Occipital lobe (tissue), 2 donors: ENCODE measurements around the gene CTXN3. TPM values are rescaled to one million over a fixed set of nuclear protein-coding genes. Genes with fewer than 3 reads are reported as not detected.
A peak's percentile ranks its signal among the peaks of the same experiment; 100 is the strongest.

Experiments
- DNase-seq: peaks from one replicate; lab custom pipeline; 2025; lab: John Stamatoyannopoulos, UW
- total RNA-seq: library from RNA; depleted of rRNA; stranded (reverse); fragments of >200 nt; gene quantifications from one replicate; pipeline ENCODE4 v1.2.3, GENCODE V29; 2014

CTXN3 gene
- 1.1 TPM for total RNA-seq

DNA sequence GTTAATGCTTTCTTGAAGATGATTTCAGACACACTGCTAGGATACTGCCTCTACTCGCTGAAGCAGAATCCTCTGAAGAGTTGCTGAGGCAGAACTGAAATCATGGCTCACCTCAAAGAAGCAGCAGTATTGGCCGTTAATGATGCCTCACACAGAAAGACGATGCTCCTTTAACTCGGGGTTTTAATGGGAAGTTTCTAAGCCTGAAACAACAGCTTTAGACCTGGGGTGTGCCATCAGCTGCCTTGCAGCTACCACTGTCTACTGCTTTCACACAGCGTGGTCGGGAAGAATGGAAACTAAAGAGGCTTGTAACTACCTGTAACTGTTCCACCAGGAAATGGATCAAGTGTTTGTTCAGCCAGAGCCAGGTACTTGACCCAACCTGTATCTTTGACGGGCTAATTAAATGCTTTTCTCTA, at the start of gene CTXN3:
Gene CTXN3 (plus strand): TSS at position 65 of the 422 bp plus-strand sequence. CDS start 8,440 bp downstream, outside the sequence.
- DNase-seq: peak; percentile 9

DNA sequence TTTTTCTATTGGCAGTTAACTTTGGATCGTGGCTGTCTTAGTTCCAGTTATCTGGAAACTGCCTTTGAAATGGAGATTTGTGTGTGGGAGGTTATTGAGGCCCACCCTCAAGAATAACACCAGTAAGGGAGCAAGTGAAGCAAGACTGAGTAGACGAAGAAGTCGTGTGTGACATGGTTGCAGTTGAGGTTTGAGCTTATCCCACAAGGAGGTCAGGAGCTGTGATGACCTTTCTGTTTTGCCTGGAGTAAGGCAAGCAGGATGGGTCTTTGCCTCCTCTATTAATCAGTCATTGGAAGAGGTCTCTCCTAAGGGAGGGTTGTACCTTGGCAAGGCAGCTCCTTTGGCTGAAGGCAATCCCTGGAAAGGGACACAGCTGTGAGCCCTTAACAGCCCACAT, 49.6 kb upstream of the CTXN3 start:
- DNase-seq: no peak

DNA sequence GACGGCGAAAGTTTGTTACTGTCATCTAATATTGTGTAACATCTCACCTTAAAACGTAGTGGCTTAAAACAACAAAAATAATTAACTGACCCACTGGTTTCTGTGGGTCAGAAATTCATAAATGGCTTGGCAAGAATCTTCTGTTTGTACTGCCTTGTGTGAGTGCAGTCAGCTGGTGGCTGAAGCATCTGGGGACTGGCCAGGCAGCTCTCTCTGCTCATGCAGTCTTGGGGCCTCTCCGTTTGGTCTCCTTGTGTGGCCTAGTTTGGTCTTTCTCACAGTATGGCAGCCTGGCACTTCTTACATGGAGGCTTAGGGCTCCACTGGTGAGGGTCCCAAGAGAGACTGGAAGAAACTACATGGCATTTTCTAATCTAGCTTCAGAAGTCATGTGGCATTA, 49.0 kb upstream of the CTXN3 start:
- no peak for DNase-seq

DNA sequence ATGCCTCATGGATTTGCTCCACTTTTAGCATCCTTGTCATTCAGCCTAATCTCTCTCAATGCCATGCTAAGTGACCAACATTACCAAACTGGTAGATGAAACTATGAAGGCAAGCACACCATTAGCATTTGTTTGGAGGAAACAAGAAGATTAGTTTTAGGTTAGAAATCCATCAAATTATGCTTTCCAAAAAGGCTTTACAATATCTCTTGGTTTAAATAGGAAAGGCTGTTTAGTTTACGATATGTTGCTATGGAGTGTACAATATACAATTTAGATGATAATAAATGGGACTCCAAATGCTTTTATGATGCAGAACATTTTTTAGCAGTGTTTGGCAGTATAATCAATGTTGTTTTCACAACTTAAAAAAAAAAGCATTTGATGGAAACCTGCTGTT, 47.8 kb upstream of the CTXN3 start:
- no peak for DNase-seq

DNA sequence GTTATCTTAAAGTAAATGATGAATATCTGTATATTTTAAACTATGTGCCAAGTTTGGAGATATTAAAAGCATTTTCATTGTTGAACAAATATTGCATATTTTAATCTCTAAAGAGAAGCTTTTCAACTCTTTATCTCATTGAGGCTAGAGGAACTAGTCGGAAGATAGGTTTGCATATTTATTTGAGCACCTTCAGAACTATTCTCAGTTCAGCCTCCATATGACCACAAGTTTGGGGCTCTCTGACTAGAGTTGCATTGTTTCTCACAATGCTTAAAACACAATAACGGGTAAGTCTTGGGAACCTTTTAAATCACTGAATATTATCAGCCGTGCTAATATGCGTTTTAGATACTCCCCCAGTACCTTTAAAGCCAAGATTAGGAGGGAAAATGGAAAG, 47.3 kb upstream of the CTXN3 start:
- DNase-seq: no peak

DNA sequence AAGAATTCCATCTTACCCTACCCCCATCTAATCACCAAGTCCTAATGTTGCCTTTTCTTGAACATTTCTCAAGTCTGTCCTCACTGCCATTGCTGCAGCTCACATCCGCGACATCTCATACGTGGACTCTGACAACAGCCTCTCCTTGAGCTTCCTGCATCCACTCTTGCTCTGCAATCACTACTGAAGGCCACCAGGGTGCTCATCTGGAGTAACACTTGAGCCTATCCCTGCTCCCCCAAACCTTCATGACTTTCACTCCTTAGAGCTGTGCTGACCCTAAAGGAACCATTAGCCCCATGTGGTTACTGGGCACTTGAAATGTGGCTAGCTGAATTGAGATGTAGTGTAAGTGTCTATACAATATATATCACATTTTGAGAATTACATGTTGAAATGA, 46.4 kb upstream of the CTXN3 start:
- no peak for DNase-seq

DNA sequence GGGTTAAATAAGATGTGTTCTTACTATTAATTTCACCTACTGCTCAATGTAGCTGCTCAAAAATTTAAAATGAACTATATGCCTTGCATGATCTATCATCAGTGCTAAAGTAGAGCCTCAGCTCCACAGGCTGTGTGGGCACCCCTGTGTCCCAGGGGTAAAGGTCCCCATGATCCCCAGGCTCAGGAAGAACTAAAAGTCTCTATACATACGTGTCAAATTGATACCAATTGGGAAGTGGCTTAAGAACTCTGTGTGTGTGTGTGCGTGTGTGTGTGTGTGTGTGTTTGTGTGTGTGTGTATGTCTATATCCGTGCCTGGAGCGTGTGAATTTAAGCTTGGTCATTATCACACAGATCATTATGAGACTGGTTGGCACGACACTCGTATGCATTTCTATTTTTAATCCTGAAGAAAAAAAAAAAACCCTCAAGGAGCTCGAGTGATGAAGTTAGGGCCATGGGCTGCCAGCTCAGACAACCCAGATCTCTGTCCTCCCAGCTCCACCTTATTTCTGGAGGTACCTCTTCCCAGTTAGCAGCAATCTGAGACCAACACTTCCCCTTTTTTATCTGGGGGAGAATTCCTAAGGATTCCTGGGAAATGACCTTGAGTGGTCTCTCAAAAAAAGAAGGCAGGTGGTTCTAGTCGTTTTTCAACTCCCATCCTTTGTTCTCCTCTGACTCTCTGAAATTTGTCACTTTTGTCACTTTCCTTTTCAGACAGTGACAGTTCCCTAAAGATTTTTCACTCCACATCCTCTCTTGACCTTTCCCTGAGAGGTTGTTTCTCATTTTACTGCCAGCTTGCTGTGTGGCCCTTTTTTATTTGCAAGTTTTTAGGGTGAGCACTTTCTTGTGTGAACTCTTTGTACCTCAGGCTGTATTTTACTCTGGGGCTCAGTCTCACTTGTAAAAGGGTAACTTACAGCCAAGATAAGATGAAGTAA, 45.7 kb upstream of the CTXN3 start:
- no peak for DNase-seq

DNA sequence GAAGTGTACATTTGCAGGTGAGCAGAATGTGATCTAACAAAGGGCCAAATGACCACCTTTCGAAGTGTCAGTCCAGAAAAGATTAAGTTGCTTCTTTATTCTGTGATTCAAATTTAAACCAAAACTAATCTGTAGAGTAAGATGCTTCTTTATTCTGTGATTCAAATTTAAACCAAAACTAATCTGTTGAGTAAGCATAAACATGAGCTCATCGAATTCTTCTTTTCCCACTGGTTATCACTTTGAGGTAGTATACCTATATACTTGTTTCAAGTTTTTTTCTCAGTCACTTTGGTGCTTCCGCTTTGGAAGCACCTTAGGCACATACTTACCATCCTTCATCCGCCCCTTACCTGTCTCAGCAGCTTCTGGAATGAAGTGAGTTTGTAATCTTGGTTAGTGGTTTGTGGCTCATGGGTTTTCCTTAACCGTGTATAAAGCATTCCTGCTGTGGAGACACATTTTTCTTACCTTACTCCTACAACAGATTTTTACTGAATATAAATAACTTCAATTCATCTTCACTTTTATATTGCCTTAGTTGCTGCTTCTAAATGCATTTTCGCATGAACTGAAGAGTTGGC, 40.7 kb upstream of the CTXN3 start:
- no peak for DNase-seq

DNA sequence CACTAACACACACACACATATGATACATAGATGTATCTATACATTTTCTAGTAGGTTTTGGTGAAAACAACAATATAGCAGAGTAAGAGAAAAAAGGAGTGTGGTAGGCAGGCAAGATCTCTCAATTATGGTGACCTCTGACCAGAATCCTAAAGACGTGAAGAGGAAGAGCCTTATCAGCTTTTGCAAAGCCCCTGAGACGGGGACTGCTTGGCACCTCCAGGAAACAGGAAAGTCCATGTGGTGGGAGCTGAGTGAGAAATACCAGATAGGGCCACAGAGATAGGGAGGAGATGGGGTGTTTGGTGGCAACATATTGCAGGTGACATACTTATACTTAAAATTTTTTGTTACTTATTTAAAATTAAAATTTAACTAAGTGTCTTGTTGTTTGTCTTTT, 39.9 kb upstream of the CTXN3 start:
- no peak for DNase-seq

DNA sequence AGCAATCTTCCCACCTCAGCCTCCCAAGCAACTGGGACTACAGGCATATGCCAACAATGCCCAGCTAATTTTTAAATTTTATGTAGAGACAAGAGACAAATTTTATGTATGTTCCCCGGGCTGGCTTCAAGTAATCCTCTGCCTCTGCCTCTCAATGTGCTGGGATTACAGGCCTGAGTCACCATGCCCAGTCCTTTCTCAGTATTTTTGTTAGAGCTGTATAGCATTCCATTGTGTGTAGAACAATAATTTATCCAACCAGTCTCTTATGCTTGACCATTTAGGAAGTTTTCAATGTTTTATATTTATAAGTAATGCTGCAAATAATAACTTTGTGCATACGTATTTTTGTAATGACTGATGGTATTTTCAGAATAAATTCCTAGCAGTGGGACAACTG, 38.9 kb upstream of the CTXN3 start:
- DNase-seq: no peak

DNA sequence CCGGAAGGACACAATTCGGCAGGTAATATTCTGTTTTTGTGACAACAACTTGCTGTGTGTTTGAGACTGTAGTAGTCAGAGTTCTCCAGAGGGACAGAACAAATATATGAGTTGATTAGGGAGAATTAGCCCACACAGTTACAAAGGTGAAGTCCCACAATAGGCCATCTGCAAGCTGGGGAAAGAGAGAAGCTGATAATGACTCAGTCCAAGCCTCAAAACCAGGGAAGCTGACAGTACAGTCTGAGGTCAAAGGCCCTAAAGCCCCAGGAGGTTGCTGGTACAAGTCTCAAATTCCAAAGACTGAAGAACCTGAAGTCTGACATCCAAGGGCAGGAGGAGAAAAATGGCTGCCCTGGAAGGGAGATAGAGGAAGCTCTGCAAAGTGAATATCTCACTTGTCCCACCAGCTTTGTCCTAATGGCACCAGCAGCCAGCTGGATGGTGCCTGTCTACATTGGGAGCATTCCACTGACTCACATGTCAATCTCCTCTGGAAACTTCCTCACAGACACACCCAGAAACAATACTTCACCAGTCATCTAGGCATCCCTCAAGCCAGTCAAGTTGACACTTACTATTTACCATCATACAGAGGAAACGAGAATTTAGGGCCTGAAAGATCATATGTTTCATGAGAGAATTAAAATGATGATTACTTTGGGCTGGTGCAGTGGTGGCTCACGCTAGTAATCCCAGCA, 36.3 kb upstream of the CTXN3 start:
- no peak for DNase-seq

DNA sequence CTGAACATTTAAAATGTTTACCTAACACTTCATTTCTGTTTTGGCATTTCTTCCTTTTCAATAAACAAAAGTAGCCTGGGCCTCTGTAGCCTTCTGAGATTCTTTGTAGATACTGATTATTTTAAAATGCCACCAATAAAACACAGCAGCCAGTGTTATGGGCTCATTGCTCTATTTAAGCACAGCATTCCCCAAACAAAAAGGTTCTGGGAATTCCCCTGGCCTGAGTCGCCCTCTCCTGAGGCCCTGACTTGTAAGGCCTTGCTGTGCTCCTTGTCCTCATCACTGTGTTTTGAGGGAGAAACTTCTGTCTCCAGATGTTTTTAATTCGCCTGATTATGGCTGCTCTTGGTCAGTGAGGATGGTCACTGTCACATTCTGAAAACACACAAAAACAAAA, 33.0 kb upstream of the CTXN3 start:
- DNase-seq: no peak

DNA sequence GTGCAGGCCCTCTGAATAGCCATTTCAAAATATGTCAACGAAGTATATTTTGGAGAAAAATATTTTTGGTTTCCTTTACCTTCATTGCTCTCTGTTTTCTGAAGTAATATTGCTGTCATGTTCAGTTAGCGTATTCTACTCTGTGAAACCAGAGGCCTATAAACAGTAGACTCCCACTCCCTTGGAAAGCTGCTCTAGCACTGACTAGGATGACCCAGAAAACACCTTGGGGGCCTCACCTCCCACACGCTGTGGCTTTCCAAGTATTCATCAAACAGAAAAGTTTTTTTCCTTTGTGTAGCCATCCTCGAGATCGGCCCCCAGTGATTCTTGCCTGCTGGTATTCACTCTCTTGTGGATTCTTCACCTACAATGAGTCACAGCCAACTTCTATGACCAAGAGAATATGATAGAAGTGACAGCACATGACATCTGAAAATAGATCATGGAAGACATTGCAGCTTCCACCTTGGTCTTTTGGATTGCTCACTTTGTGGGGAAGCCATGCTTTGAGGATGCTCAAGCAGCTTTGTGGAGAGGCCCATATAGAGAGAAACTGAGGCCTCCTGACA, 28.9 kb upstream of the CTXN3 start:
- DNase-seq: no peak

DNA sequence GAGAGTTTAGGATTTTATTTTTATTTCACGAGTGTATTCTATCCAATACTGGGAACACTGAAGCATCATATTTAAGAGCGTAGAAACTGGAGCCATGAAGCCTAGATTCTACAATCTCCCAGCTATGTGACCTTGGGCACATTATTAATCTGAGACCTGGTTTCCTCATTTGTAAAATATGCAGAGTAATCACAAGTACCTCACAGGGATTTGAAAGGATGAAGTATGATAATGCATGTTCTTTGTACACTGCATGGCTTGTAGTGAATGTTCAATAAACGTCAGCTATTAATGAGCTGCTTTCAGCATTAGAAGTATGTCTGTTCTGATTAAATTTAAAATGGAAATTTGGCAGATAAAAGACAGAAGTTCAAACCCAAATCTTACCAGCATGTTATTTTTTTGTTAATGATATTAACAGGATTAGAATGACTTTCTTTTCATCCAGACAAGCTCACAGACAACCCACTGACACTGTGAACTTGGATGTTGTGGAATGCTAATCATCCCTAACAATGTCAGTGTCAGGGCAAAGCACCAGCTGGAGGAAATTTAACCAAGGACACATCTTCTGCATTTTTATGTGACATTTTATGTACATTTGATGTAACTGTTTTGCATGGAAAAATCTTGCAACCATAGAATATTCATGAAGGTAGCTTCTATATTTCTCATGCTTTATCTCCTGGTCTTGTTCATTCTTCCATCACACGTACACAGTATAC, 27.1 kb upstream of the CTXN3 start:
- no peak for DNase-seq

DNA sequence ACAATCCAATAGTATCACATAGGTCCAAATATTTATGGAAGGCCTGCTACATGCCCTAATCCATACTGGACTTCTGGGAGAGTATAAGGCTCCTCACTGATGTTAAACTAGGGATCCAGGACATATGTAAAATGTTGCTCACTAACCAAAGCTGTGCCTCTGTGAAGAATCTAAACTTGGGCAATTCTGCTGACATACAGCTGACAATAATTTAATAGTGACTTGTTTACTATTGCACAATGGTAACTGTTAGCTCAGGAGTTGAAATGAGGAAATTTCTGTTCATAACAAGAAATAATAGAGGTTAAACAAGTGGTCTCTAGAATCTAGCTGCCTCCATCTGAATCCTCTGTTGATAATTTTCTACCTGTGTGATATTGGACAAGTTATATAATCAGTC, 14.9 kb upstream of the CTXN3 start:
- DNase-seq: no peak

DNA sequence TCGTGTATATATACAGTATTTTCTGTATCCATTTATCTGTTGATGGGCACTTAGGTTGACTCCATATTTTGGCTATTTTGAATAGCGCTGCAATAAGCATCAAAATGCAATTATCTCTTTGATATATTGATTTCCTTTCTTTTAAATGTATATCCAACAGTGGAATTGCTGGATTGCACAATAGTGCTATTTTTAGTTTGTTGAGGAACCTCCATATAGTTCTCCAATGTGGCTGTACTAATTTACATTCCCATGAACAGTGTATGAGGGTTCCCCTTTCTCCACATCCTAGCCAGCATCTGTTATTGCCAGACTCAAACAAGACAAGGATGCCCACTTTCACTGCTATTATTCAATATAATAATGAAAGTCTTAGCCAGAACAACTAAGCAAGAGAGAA, 9.1 kb upstream of the CTXN3 start:
- DNase-seq: no peak

DNA sequence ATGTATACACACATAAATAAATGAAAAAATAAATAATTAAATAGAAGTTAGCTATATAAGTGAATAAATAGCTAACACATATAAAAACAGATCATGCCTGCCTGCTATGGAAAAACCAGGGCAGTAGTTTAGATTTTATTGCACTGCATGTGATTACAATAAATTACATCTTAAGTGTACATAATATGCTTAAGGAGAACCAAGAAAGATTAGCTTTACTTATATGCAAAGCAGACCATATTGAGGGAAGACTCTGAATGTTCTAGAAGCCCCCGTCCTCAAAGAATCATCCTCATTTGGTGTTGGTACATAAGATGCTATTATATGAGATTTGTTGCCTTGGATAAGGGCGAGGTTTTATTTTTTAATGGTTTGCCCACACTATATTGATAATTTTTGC, 5.9 kb upstream of the CTXN3 start:
- no peak for DNase-seq

DNA sequence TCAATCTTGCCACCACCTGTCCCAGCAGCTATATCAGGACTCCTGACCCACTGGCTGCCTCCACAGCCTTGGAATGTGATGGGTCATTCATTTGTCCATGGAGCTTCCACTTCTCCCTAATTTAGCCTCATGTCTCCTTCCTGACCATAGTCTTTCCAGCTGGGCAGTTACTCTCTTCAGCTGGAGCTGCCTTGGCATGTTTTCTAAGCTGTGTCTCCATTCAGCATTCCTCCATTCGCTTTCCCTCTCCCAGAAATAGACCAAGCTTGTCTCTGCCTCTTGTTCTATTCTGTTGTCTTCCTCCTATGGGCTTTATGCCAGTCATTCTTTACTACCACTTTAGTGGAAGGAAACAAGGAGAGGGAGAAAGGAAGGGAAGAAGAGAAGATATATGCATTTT, 5.3 kb upstream of the CTXN3 start:
- DNase-seq: no peak

DNA sequence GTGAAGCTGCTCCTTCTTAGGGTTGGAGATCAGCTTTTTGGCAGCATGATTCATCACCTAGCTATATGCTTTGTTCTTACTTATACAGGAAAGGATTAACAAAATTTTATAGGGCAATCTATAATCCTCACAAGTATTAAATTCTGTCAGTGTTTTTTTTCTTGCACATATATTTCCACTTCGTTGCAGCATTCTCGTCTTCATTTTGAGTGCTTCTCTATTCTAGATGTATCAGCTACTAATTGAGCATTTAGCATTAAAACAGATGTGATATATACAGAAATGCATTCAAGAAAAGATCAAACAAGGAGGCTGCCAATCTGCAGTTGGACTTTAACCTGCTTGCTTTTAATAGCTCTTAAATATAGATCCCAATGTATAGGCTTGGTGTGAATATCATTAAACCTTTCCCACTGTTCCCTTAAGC, 3.6 kb upstream of the CTXN3 start:
- DNase-seq: no peak

DNA sequence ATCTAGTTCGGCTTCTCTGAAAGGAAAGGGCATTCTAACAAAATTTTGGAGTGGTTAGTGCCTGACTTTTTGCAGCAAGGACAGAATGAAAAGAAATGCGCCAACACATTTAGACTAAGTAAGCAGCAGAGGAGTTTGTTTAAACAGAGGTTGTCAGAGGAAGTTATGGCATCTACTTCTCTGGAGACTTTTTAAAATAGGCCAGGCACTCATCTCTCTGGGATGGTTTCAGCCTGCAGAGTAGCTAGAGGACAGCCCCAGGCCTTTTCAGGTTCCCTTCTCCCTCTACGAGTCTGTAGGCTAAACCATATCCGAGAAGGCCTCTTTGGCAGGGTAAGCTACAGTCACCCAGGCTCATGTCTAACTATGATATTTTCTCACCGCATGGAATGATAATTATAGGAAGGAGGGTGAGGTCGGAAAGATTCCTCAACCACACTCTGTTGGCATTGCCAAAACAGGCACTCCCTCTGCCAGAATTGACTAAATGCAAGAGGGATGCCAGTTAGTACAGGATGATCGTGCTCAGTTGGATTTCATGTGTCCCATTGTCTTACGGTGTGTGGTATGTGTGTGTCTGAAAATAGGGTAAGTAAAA, 1.4 kb upstream of the CTXN3 start:
- no peak for DNase-seq

DNA sequence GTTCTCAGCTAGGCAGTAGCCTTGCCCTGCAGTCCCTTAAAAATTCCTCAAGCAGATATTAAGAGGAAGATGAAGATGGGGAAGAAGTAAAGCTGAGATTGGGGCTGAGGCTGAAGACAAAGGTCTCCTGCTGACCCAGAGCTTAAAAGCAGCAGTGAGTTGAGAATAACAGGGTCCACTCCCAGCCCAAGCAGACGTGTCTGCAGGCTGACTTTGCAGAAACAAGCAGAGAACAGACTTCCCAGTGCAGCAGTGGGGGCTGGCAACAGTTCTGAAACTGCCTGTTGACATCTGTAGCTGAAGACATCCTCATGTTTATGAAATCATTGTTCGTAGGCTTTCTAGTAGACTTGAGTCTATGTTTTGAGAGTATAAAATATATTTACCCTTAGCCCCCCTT, 1.1 kb downstream of the CTXN3 start:
- no peak for DNase-seq
